Thymus (tissue), 11 donors: ENCODE measurements around the gene FBXO3. TPM values are rescaled to one million over a fixed set of nuclear protein-coding genes. Genes with fewer than 3 reads are reported as not detected.
"Not testable (repeated sequence)": the region's sequence is repeated elsewhere in the genome, so short reads cannot be mapped to it uniquely, and the experiment has no call there.

ENCODE experiments used
- DNase-seq, 9 donors: peaks; one replicate each; pipeline ENCODE4 v3.0.0-alpha.2; 2013; ENCODE audit warnings: low spot score in 9 of 9, low read depth in 6 of 9, missing footprints in 1 of 9
- H3K27ac ChIP-seq, 2 donors: one replicate each; pipeline ENCODE4 v1.5.1; 2013; ENCODE audit warnings: control low read depth in 1 of 2, low read depth in 1 of 2, low read length in 1 of 2, mild to moderate bottlenecking in 1 of 2, moderate library complexity in 1 of 2
- H3K27me3 ChIP-seq, 2 donors: one replicate each; pipeline ENCODE4 v1.5.1; 2013; ENCODE audit warnings: low read length in 1 of 2; ENCODE audit not compliant: control insufficient read depth in 2 of 2, insufficient read depth in 1 of 2
- H3K36me3 ChIP-seq, 2 donors: one replicate each; pipeline ENCODE4 v1.5.1; 2013; ENCODE audit warnings: low read length in 1 of 2, mild to moderate bottlenecking in 1 of 2, moderate library complexity in 1 of 2; ENCODE audit not compliant: control insufficient read depth in 2 of 2, insufficient read depth in 2 of 2
- H3K4me1 ChIP-seq, 2 donors: one replicate each; pipeline ENCODE4 v1.5.1; 2013; ENCODE audit warnings: low read length in 2 of 2; ENCODE audit not compliant: control insufficient read depth in 2 of 2, insufficient read depth in 2 of 2
- H3K4me3 ChIP-seq, 2 donors: one replicate each; pipeline ENCODE4 v1.5.1; 2013; ENCODE audit warnings: low read length in 2 of 2, control low read depth in 1 of 2, mild to moderate bottlenecking in 1 of 2
- H3K9me3 ChIP-seq, 2 donors: one replicate each; pipeline ENCODE4 v1.5.1; 2013; ENCODE audit warnings: low read length in 1 of 2, mild to moderate bottlenecking in 1 of 2; ENCODE audit not compliant: control insufficient read depth in 2 of 2, insufficient read depth in 1 of 2
- WGBS: extraction: QIAGEN DNeasy Blood & Tissue Kit; methylation state at CpG from one replicate; pipeline ENCODE4 v1.1.7; 2013; 5-methylcytosine and 5-hydroxymethylcytosine counted together
- polyA plus RNA-seq: library from polyadenylated mRNA; stranded (reverse); fragments of 200-250 nt; gene quantifications from one replicate; pipeline ENCODE4 v1.2.3, GENCODE V29; 2013
- total RNA-seq: library from RNA; stranded (reverse); fragments of 120-200 nt; gene quantifications from one replicate; pipeline ENCODE4 v1.2.4, GENCODE V29; 2013
- donor health status: healthy.

The FBXO3 gene
- total and polyA plus RNA-seq, 2 donors, result 32.9 to 33.9 TPM

- Histone ChIP-seq H3K36me3 (no peaks in the 10 kb centered on the region), H3K4me3 (no peak overlapping the region), H3K27me3 (peaks cover 0 to 3% of the 10 kb centered on the region in 2 donors), H3K9me3 (no peaks in the 10 kb centered on the region), H3K4me1 (no peaks in the 10 kb centered on the region), H3K27ac (no peak overlapping the region)
- 89% methylated on average over 4 of the region's 4 CpGs for WGBS
- DNase-seq, result no peak
Measured at GRCh38 chr11:33790040-33790439, 15.7 kb upstream of the FBXO3 start.

GRCh38 chr11:33788095-33788494, 13.8 kb upstream of the FBXO3 start:
- not testable (repeated sequence) for DNase-seq, H3K9me3 ChIP-seq, H3K4me1 ChIP-seq, H3K36me3 ChIP-seq, H3K27me3 ChIP-seq, H3K27ac ChIP-seq, H3K4me3 ChIP-seq
- 92% methylated on average over 2 of the region's 2 CpGs for WGBS

GRCh38 chr11:33787076-33787475, 12.8 kb upstream of the FBXO3 start:
- WGBS, result 59% methylated on average over 2 of the region's 2 CpGs

GRCh38 chr11:33785609-33786008, 11.3 kb upstream of the FBXO3 start:
- Histone ChIP-seq H3K36me3 (no peaks in the 10 kb centered on the region), H3K4me3 (no peak overlapping the region), H3K4me1 (no peaks in the 10 kb centered on the region), H3K9me3 (no peaks in the 10 kb centered on the region), H3K27ac (no peak overlapping the region), H3K27me3 (peaks cover 0 to 5% of the 10 kb centered on the region in 2 donors)
- 96% methylated on average over 3 of the region's 3 CpGs for WGBS
- DNase-seq, result no peak

More at GRCh38 chr11:33787076-33787475, 12.8 kb upstream of the FBXO3 start:
- no peak overlapping the region for H3K4me3 ChIP-seq
- no peaks in the 10 kb centered on the region for H3K4me1 ChIP-seq
- no peak for DNase-seq
- H3K36me3 ChIP-seq, result no peaks in the 10 kb centered on the region
- no peak overlapping the region for H3K27ac ChIP-seq
- no peaks in the 10 kb centered on the region for H3K9me3 ChIP-seq
- H3K27me3 ChIP-seq, result peaks cover 0 to 5% of the 10 kb centered on the region in 2 donors

- peaks cover 10 to 39% of the 10 kb centered on the region in 2 donors for H3K27me3 ChIP-seq
- no peak overlapping the region for H3K4me3 ChIP-seq
- DNase-seq, result no peak
- whole genome bisulfite sequencing, result 94% methylated on average over 7 of the region's 7 CpGs
- no peak overlapping the region for H3K27ac ChIP-seq
- no peaks in the 10 kb centered on the region for H3K36me3 ChIP-seq
- H3K4me1 ChIP-seq, result peaks cover 2 to 11% of the 10 kb centered on the region in 2 donors
- H3K9me3 ChIP-seq, result no peaks in the 10 kb centered on the region
Measured at GRCh38 chr11:33779849-33780528, 5.7 kb upstream of the FBXO3 start.

GRCh38 chr11:33778675-33779074, 4.4 kb upstream of the FBXO3 start:
- Histone ChIP-seq H3K9me3 (peaks cover 0 to 3% of the 10 kb centered on the region in 2 donors), H3K4me1 (peaks cover 7 to 16% of the 10 kb centered on the region in 2 donors), H3K36me3 (no peaks in the 10 kb centered on the region), H3K27ac (no peak overlapping the region), H3K4me3 (no peak overlapping the region), H3K27me3 (peaks cover 13 to 43% of the 10 kb centered on the region in 2 donors)
- DNase-seq, result no peak
- WGBS, result 66% methylated on average over 5 of the region's 5 CpGs

- no peak for DNase-seq
- peaks cover 14 to 23% of the 10 kb centered on the region in 2 donors for H3K4me1 ChIP-seq
- no peaks in the 10 kb centered on the region for H3K36me3 ChIP-seq
- H3K27ac ChIP-seq, result no peak overlapping the region
- H3K4me3 ChIP-seq, result no peak overlapping the region
- peaks cover 0 to 3% of the 10 kb centered on the region in 2 donors for H3K9me3 ChIP-seq
- 73% methylated on average over 9 of the region's 9 CpGs for WGBS
- H3K27me3 ChIP-seq, result peaks cover 13 to 43% of the 10 kb centered on the region in 2 donors
Measured at GRCh38 chr11:33777906-33778305, 3.6 kb upstream of the FBXO3 start.

- Histone ChIP-seq H3K27me3 (peaks cover 13 to 43% of the 10 kb centered on the region in 2 donors), H3K27ac (no peak overlapping the region), H3K4me1 (peaks cover 18 to 29% of the 10 kb centered on the region in 2 donors), H3K4me3 (no peak overlapping the region), H3K9me3 (peaks cover 0 to 3% of the 10 kb centered on the region in 2 donors), H3K36me3 (no peaks in the 10 kb centered on the region)
- DNase-seq, result no peak
- 94% methylated on average over 1 of the region's 1 CpG for WGBS
Measured at GRCh38 chr11:33775832-33776470, 1.6 kb upstream of the FBXO3 start.

GRCh38 chr11:33775467-33775807, 1.1 kb upstream of the FBXO3 start:
- Histone ChIP-seq H3K4me3 (no peak overlapping the region), H3K4me1 (peaks cover 18 to 29% of the 10 kb centered on the region in 2 donors), H3K27me3 (peaks cover 13 to 43% of the 10 kb centered on the region in 2 donors), H3K36me3 (peaks cover under 1 to 2% of the 10 kb centered on the region in 2 donors), H3K27ac (no peak overlapping the region), H3K9me3 (peaks cover 0 to 3% of the 10 kb centered on the region in 2 donors)
- 80% methylated on average over 7 of the region's 7 CpGs for WGBS
- DNase-seq, result no peak
